ENCODE data around the gene TPR.
"Not testable (repeated sequence)": the region's sequence is repeated elsewhere in the genome, so short reads cannot be mapped to it uniquely, and the experiment has no call there.

- TF ChIP-seq CTCF (IDR thresholded peaks at IDR 0.05); POLR2AphosphoS5 (IDR thresholded peaks at IDR 0.05); POLR2A (IDR thresholded peaks at IDR 0.05); EP300 (IDR thresholded peaks at IDR 0.05; ENCODE audit: low read depth): not testable (repeated sequence)
Observed at GRCh38 chr1:186401446-186401845, 26.4 kb upstream of the TPR start.
